Nephron (organoid): ENCODE results near the gene GALNT14.

Experiments
- H3K27ac Mint-ChIP-seq, 3 experiments: 2 replicates each; pipeline ENCODE4 v1.8.0; 2020; ENCODE audit warnings: mixed read lengths in 3 of 3, mild to moderate bottlenecking in 2 of 3, moderate library complexity in 1 of 3
- H3K27me3 Mint-ChIP-seq: 2 replicates; pipeline ENCODE4 v1.8.0; 2021; ENCODE audit warnings: low read depth, mild to moderate bottlenecking, moderate library complexity, mixed read lengths
- H3K36me3 Mint-ChIP-seq: 2 replicates; pipeline ENCODE4 v1.8.0; 2020; ENCODE audit warnings: low read depth, mixed read lengths
- H3K4me1 Mint-ChIP-seq: 2 replicates; pipeline ENCODE4 v1.8.0; 2020; ENCODE audit warnings: mixed read lengths
- H3K4me3 Mint-ChIP-seq, 3 experiments: 2 replicates each; pipeline ENCODE4 v1.8.0; 2020; ENCODE audit warnings: mild to moderate bottlenecking in 3 of 3, mixed read lengths in 3 of 3, moderate library complexity in 2 of 3
- H3K9me3 Mint-ChIP-seq: 2 replicates; pipeline ENCODE4 v1.8.0; 2020; ENCODE audit warnings: mixed read lengths
- TF ChIP-seq, protein P1 (sequence below), 3 experiments: fragments of 200-600 bp; sonication (generic); IDR thresholded peaks; one replicate each; pipeline ENCODE4 v1.5.0; 2021; ENCODE audit warnings: antibody characterized with exemption in 3 of 3; ENCODE audit not compliant: unreplicated experiment in 3 of 3

Gene GALNT14

DNA sequence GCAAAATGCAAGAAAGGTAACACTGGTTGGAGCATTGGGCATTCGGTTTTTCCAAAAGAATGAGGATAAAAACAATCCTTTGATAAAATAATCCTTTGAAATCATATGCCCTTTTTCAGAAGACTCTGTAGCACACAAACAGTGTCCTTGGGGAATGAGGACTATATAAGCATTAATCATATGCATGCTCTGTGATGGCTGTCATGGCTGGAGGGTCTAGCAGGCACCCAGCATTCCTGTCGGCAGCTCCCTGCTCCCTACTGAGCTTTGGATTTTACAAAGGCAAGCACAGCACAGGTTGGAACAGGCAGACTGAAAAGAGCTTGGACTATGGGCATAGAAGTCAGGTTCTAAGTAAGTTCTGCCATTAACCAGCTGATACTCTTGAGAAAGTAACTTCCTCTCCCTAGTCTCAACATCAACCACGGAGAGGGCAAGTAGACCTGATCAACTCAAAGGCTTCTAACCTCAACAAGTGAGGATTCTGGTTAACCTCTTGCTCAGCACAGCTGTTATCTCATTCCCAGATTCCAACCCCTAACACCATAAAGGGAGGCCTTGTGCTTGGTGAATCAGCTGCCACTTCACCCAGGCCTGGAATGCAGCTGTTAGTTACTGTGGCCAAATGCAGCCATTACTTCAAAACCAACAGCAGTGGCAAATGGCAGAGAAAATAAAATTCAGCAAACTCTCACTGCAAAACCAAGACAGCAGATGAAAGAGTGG, 29.5 kb downstream of the GALNT14 start:
- no peak overlapping the region for H3K4me3 Mint-ChIP-seq
- H3K9me3 Mint-ChIP-seq = peaks cover under 1% of the 10 kb centered on the region
- TF ChIP-seq, protein P1, sequence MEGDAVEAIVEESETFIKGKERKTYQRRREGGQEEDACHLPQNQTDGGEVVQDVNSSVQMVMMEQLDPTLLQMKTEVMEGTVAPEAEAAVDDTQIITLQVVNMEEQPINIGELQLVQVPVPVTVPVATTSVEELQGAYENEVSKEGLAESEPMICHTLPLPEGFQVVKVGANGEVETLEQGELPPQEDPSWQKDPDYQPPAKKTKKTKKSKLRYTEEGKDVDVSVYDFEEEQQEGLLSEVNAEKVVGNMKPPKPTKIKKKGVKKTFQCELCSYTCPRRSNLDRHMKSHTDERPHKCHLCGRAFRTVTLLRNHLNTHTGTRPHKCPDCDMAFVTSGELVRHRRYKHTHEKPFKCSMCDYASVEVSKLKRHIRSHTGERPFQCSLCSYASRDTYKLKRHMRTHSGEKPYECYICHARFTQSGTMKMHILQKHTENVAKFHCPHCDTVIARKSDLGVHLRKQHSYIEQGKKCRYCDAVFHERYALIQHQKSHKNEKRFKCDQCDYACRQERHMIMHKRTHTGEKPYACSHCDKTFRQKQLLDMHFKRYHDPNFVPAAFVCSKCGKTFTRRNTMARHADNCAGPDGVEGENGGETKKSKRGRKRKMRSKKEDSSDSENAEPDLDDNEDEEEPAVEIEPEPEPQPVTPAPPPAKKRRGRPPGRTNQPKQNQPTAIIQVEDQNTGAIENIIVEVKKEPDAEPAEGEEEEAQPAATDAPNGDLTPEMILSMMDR (IDR thresholded peaks at IDR 0.05; ENCODE audit: unreplicated experiment in 3 of 3) = no peak
- no peak overlapping the region for H3K27ac Mint-ChIP-seq
- peaks cover 17% of the 10 kb centered on the region for H3K4me1 Mint-ChIP-seq
- H3K36me3 Mint-ChIP-seq = no peaks in the 10 kb centered on the region
- peaks cover 13% of the 10 kb centered on the region for H3K27me3 Mint-ChIP-seq

DNA sequence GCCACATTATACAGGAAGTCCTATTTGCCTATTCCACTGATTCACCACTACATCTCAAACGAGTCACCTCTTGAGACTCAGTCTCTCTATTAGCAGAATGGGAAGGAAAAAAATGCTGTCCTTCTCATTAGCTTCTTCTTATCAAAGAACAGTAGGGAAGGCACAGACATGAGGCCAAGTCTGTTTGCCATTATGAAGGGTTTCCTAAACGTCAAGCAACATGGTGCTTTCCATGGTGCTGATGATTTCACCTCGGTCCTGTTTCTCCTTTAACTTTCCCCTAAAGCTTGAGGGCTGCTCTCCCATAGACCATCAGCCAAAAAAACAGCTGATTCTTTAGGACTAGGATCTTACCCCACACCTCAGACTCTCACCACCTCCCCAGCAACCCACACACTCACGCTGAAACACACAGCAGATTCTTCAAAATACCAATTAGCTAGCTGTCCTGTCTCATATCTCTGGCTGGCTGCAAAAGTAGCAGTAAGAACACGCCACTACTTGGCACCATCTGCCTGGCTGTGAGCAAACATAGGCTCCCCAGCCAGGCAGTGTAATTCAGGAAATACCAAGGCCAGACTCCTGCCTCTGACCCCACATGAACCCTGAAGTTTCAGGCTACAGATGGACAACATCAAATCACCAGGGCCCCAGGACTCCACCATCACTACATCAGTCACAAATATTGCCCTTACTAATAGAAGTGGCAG, 30.5 kb downstream of the GALNT14 start:
- peaks cover 16% of the 10 kb centered on the region for H3K4me1 Mint-ChIP-seq
- TF ChIP-seq, protein P1 (IDR thresholded peaks at IDR 0.05; ENCODE audit: unreplicated experiment in 3 of 3) = no peak
- H3K4me3 Mint-ChIP-seq = no peak overlapping the region
- H3K27ac Mint-ChIP-seq = no peak overlapping the region
- peaks cover 13% of the 10 kb centered on the region for H3K27me3 Mint-ChIP-seq
- no peaks in the 10 kb centered on the region for H3K36me3 Mint-ChIP-seq
- H3K9me3 Mint-ChIP-seq = no peaks in the 10 kb centered on the region

DNA sequence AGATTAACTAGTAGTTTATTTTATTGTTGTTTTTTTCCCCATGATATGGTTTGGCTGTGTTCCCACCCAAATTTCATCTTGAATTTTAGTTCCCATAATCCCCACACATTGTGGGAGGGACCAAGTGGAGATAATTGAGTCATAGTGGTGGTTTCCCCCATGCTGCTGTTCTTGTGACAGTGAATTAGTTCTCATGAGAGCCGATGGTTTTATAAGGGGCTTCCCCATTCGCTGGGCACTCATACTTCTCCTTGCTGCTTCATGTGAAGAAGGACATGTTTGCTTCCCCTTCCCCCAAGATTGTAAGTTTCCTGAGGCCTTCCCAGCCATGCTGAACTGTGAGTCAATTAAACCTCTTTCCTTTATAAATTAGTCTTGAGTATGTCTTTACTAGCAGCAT, 36.5 kb downstream of the GALNT14 start:
- TF ChIP-seq, protein P1 (IDR thresholded peaks at IDR 0.05; ENCODE audit: unreplicated experiment in 3 of 3) = no peak
- Mint-ChIP-seq H3K4me3 (no peak overlapping the region), H3K27me3 (no peaks in the 10 kb centered on the region), H3K9me3 (no peaks in the 10 kb centered on the region), H3K27ac (no peak overlapping the region), H3K4me1 (no peaks in the 10 kb centered on the region), H3K36me3 (no peaks in the 10 kb centered on the region)

DNA sequence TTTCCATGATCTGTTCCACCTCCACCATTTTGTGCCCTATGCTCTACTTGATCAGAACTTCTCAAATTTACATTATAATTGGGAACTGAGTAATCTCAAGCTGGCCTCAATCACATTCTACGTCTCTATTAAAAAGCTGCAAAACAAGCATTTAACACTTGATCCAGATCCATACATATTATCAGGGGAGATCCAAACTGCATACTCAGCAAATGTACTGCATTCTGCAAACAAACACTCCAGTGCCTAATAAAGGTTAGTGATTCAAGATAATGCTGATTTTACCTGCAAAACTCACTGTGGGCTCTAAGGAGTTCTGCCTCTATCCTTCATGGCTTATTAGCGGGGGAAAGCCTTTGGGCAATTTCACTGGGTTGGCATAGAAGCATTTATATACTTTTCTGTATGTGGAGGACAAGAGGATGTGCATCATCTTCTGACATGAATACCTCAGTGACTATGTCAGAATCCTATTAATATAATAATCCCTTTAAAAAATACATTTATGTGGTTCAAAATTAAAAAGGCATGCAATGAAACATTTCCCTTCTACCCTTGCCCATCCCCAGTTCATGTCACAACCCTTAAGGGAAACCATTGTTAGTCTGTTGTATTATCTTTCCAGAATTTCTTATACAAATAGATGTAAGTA, 40.2 kb downstream of the GALNT14 start:
- H3K9me3 Mint-ChIP-seq = no peaks in the 10 kb centered on the region
- no peaks in the 10 kb centered on the region for H3K4me1 Mint-ChIP-seq
- TF ChIP-seq, protein P1 (IDR thresholded peaks at IDR 0.05; ENCODE audit: unreplicated experiment in 3 of 3) = no peak
- no peak overlapping the region for H3K4me3 Mint-ChIP-seq
- no peaks in the 10 kb centered on the region for H3K36me3 Mint-ChIP-seq
- peaks cover 9% of the 10 kb centered on the region for H3K27me3 Mint-ChIP-seq
- H3K27ac Mint-ChIP-seq = no peak overlapping the region

DNA sequence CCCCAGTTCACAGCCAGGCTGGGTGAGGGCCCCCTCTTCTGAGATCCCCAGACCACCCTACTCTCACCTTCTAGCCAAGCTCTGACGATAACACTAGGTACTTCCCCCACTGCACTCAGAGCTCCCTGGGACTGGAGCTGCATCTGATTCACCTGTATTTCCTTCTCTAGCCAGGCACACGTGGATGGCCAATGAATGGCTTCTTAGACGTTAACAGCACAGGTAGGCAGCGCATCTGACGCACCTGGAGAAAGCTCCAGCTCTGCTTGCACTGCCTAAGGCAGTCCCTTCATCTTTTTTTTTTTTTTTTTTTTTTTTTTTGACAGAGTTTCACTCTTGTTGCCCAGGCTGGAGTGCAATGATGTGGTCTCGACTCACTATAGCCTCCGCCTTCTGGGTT, 48.1 kb downstream of the GALNT14 start:
- Mint-ChIP-seq H3K36me3 (peaks cover 3% of the 10 kb centered on the region), H3K4me1 (no peaks in the 10 kb centered on the region), H3K27me3 (peaks cover 30% of the 10 kb centered on the region), H3K9me3 (peaks cover 8% of the 10 kb centered on the region), H3K4me3 (no peak overlapping the region), H3K27ac (no peak overlapping the region)
- TF ChIP-seq, protein P1 (IDR thresholded peaks at IDR 0.05; ENCODE audit: unreplicated experiment in 3 of 3) = no peak
